ENCODE results near the gene TRAF3IP3. TPM values are rescaled to one million over a fixed set of nuclear protein-coding genes. Genes with fewer than 3 reads are reported as not detected.

Gene TRAF3IP3
- total RNA-seq, 1 donor = 92.5 TPM

- H3K4me3 ChIP-seq (ENCODE audit: low read length) = no peak overlapping the region
- H3K4me1 ChIP-seq (ENCODE audit: insufficient read depth, low read length) = peaks cover 56% of the 10 kb centered on the region
- no peaks in the 10 kb centered on the region for H3K9me3 ChIP-seq (ENCODE audit: low read depth, low read length)
- H3K27me3 ChIP-seq (ENCODE audit: insufficient read depth, low read length) = no peaks in the 10 kb centered on the region
These were observed 6.6 kb upstream of the TRAF3IP3 start for GRCh38 chr1:209749205-209749604.

GRCh38 chr1:209749670-209750323 is 6.1 kb upstream of the TRAF3IP3 start:
- Histone ChIP-seq H3K4me3 (ENCODE audit: low read length) (no peak overlapping the region), H3K27me3 (ENCODE audit: insufficient read depth, low read length) (no peaks in the 10 kb centered on the region), H3K4me1 (ENCODE audit: insufficient read depth, low read length) (peaks cover 62% of the 10 kb centered on the region), H3K9me3 (ENCODE audit: low read depth, low read length) (no peaks in the 10 kb centered on the region)

GRCh38 chr1:209751627-209752231 is 4.1 kb upstream of the TRAF3IP3 start:
- H3K4me3 ChIP-seq (ENCODE audit: low read length) = no peak overlapping the region
- H3K9me3 ChIP-seq (ENCODE audit: low read depth, low read length) = no peaks in the 10 kb centered on the region
- H3K4me1 ChIP-seq (ENCODE audit: insufficient read depth, low read length) = peaks cover 76% of the 10 kb centered on the region
- no peaks in the 10 kb centered on the region for H3K27me3 ChIP-seq (ENCODE audit: insufficient read depth, low read length)

GRCh38 chr1:209752890-209753289 is 3.0 kb upstream of the TRAF3IP3 start:
- Histone ChIP-seq H3K27me3 (ENCODE audit: insufficient read depth, low read length) (no peaks in the 10 kb centered on the region), H3K9me3 (ENCODE audit: low read depth, low read length) (no peaks in the 10 kb centered on the region), H3K4me1 (ENCODE audit: insufficient read depth, low read length) (peaks cover 80% of the 10 kb centered on the region), H3K4me3 (ENCODE audit: low read length) (no peak overlapping the region)

GRCh38 chr1:209755256-209755655 is 597 bp upstream of the TRAF3IP3 start:
- Histone ChIP-seq H3K9me3 (ENCODE audit: low read depth, low read length) (no peaks in the 10 kb centered on the region), H3K4me3 (ENCODE audit: low read length) (peak overlapping the region; percentile 56), H3K4me1 (ENCODE audit: insufficient read depth, low read length) (peaks cover 86% of the 10 kb centered on the region), H3K27me3 (ENCODE audit: insufficient read depth, low read length) (no peaks in the 10 kb centered on the region)

- Histone ChIP-seq H3K27me3 (ENCODE audit: insufficient read depth, low read length) (no peaks in the 10 kb centered on the region), H3K4me3 (ENCODE audit: low read length) (peak overlapping the region; percentile 56), H3K9me3 (ENCODE audit: low read depth, low read length) (no peaks in the 10 kb centered on the region), H3K4me1 (ENCODE audit: insufficient read depth, low read length) (peaks cover 86% of the 10 kb centered on the region)
These were observed 977 bp downstream of the TRAF3IP3 start for GRCh38 chr1:209756615-209757445.

GRCh38 chr1:209758400-209758799 is 2.5 kb downstream of the TRAF3IP3 start:
- H3K9me3 ChIP-seq (ENCODE audit: low read depth, low read length) = no peaks in the 10 kb centered on the region
- H3K4me1 ChIP-seq (ENCODE audit: insufficient read depth, low read length) = peaks cover 88% of the 10 kb centered on the region
- H3K27me3 ChIP-seq (ENCODE audit: insufficient read depth, low read length) = no peaks in the 10 kb centered on the region
- H3K4me3 ChIP-seq (ENCODE audit: low read length) = peak overlapping the region; percentile 56

GRCh38 chr1:209759829-209760359 is 4.0 kb downstream of the TRAF3IP3 start:
- H3K4me3 ChIP-seq (ENCODE audit: low read length) = no peak overlapping the region

GRCh38 chr1:209761011-209761635 is 5.3 kb downstream of the TRAF3IP3 start:
- H3K9me3 ChIP-seq (ENCODE audit: low read depth, low read length) = no peaks in the 10 kb centered on the region
- no peak overlapping the region for H3K4me3 ChIP-seq (ENCODE audit: low read length)
- H3K27me3 ChIP-seq (ENCODE audit: insufficient read depth, low read length) = no peaks in the 10 kb centered on the region
- peaks cover 88% of the 10 kb centered on the region for H3K4me1 ChIP-seq (ENCODE audit: insufficient read depth, low read length)

More at GRCh38 chr1:209759829-209760359, 4.0 kb downstream of the TRAF3IP3 start:
- H3K4me1 ChIP-seq (ENCODE audit: insufficient read depth, low read length) = peaks cover 86% of the 10 kb centered on the region
- H3K9me3 ChIP-seq (ENCODE audit: low read depth, low read length) = no peaks in the 10 kb centered on the region
- H3K27me3 ChIP-seq (ENCODE audit: insufficient read depth, low read length) = no peaks in the 10 kb centered on the region

- Histone ChIP-seq H3K4me1 (ENCODE audit: insufficient read depth, low read length) (peaks cover 90% of the 10 kb centered on the region), H3K4me3 (ENCODE audit: low read length) (no peak overlapping the region), H3K27me3 (ENCODE audit: insufficient read depth, low read length) (no peaks in the 10 kb centered on the region), H3K9me3 (ENCODE audit: low read depth, low read length) (no peaks in the 10 kb centered on the region)
These were observed 10.2 kb downstream of the TRAF3IP3 start for GRCh38 chr1:209766051-209766450.

- Histone ChIP-seq H3K27me3 (ENCODE audit: insufficient read depth, low read length) (no peaks in the 10 kb centered on the region), H3K4me3 (ENCODE audit: low read length) (no peak overlapping the region), H3K4me1 (ENCODE audit: insufficient read depth, low read length) (peaks cover 90% of the 10 kb centered on the region), H3K9me3 (ENCODE audit: low read depth, low read length) (no peaks in the 10 kb centered on the region)
These were observed 11.2 kb downstream of the TRAF3IP3 start for GRCh38 chr1:209767096-209767495.

GRCh38 chr1:209767706-209768105 is 11.9 kb downstream of the TRAF3IP3 start:
- peak overlapping the region; percentile 81 for H3K4me3 ChIP-seq (ENCODE audit: low read length)
- H3K27me3 ChIP-seq (ENCODE audit: insufficient read depth, low read length) = no peaks in the 10 kb centered on the region
- peaks cover 90% of the 10 kb centered on the region for H3K4me1 ChIP-seq (ENCODE audit: insufficient read depth, low read length)
- no peaks in the 10 kb centered on the region for H3K9me3 ChIP-seq (ENCODE audit: low read depth, low read length)

- no peaks in the 10 kb centered on the region for H3K9me3 ChIP-seq (ENCODE audit: low read depth, low read length)
- no peaks in the 10 kb centered on the region for H3K27me3 ChIP-seq (ENCODE audit: insufficient read depth, low read length)
- H3K4me3 ChIP-seq (ENCODE audit: low read length) = peak overlapping the region; percentile 81
- H3K4me1 ChIP-seq (ENCODE audit: insufficient read depth, low read length) = peaks cover 90% of the 10 kb centered on the region
These were observed 12.5 kb downstream of the TRAF3IP3 start for GRCh38 chr1:209768354-209768774.

GRCh38 chr1:209769171-209769904 is 13.5 kb downstream of the TRAF3IP3 start:
- H3K4me3 ChIP-seq (ENCODE audit: low read length) = peak overlapping the region; percentile 81
- peaks cover 99% of the 10 kb centered on the region for H3K4me1 ChIP-seq (ENCODE audit: insufficient read depth, low read length)
- no peaks in the 10 kb centered on the region for H3K27me3 ChIP-seq (ENCODE audit: insufficient read depth, low read length)
- H3K9me3 ChIP-seq (ENCODE audit: low read depth, low read length) = no peaks in the 10 kb centered on the region
